Measurements from ENCODE around the gene NCAPH2.
A peak's percentile ranks its signal among the peaks of the same experiment; 100 is the strongest.

The NCAPH2 gene

GRCh38 chr22:50507991-50508884 is at the start of gene NCAPH2:
Gene NCAPH2, plus strand, starts transcription at chr22:50508224. Its CDS starts 114 bp downstream, at chr22:50508338.
- Mint-ChIP-seq H3K9me3 (no peaks in the 10 kb centered on the region), H3K36me3 (ENCODE audit: low read depth) (peaks cover 13% of the 10 kb centered on the region), H3K4me3 (peak within 1 kb of the TSS; percentile 93), H3K27ac (peak within 1 kb of the TSS; percentile 87), H3K27me3 (no peaks in the 10 kb centered on the region), H3K4me1 (peaks cover 27% of the 10 kb centered on the region)
- ATAC-seq (peak; percentile 61), DNase-seq (peak; percentile 99)

- H3K9me3 Mint-ChIP-seq = no peaks in the 10 kb centered on the region
- DNase-seq = no peak
- peaks cover 2% of the 10 kb centered on the region for H3K4me1 Mint-ChIP-seq
- H3K36me3 Mint-ChIP-seq (ENCODE audit: low read depth) = peaks cover 16% of the 10 kb centered on the region
- no peaks in the 10 kb centered on the region for H3K27me3 Mint-ChIP-seq
- no peak for ATAC-seq
- H3K27ac Mint-ChIP-seq = no peak overlapping the region
- H3K4me3 Mint-ChIP-seq = no peak overlapping the region
Observed at GRCh38 chr22:50459016-50459415, 49.0 kb upstream of the NCAPH2 start.

GRCh38 chr22:50459496-50460140 is 48.4 kb upstream of the NCAPH2 start:
- H3K4me1 Mint-ChIP-seq = no peaks in the 10 kb centered on the region
- H3K9me3 Mint-ChIP-seq = no peaks in the 10 kb centered on the region
- H3K36me3 Mint-ChIP-seq (ENCODE audit: low read depth) = peaks cover 13% of the 10 kb centered on the region
- DNase-seq (no peak), ATAC-seq (no peak)
- no peak overlapping the region for H3K27ac Mint-ChIP-seq
- no peaks in the 10 kb centered on the region for H3K27me3 Mint-ChIP-seq
- H3K4me3 Mint-ChIP-seq = no peak overlapping the region

GRCh38 chr22:50460938-50461337 is 47.1 kb upstream of the NCAPH2 start:
- Mint-ChIP-seq H3K27me3 (no peaks in the 10 kb centered on the region), H3K9me3 (no peaks in the 10 kb centered on the region), H3K36me3 (ENCODE audit: low read depth) (peaks cover 13% of the 10 kb centered on the region), H3K4me1 (no peaks in the 10 kb centered on the region), H3K27ac (no peak overlapping the region), H3K4me3 (no peak overlapping the region)
- DNase-seq = no peak
- no peak for ATAC-seq

- ATAC-seq = no peak
Observed at GRCh38 chr22:50461536-50461935, 46.5 kb upstream of the NCAPH2 start.

GRCh38 chr22:50461979-50462540 is 46.0 kb upstream of the NCAPH2 start:
- H3K9me3 Mint-ChIP-seq = no peaks in the 10 kb centered on the region
- ATAC-seq = no peak
- H3K36me3 Mint-ChIP-seq (ENCODE audit: low read depth) = peaks cover 21% of the 10 kb centered on the region
- no peak overlapping the region for H3K27ac Mint-ChIP-seq
- H3K4me3 Mint-ChIP-seq = no peak overlapping the region
- H3K27me3 Mint-ChIP-seq = no peaks in the 10 kb centered on the region
- no peak for DNase-seq
- peaks cover 4% of the 10 kb centered on the region for H3K4me1 Mint-ChIP-seq

More at GRCh38 chr22:50461536-50461935, 46.5 kb upstream of the NCAPH2 start:
- no peak overlapping the region for H3K27ac Mint-ChIP-seq
- H3K9me3 Mint-ChIP-seq = no peaks in the 10 kb centered on the region
- no peaks in the 10 kb centered on the region for H3K4me1 Mint-ChIP-seq
- H3K36me3 Mint-ChIP-seq (ENCODE audit: low read depth) = peaks cover 16% of the 10 kb centered on the region
- H3K27me3 Mint-ChIP-seq = no peaks in the 10 kb centered on the region
- DNase-seq = no peak
- H3K4me3 Mint-ChIP-seq = no peak overlapping the region

GRCh38 chr22:50463188-50463900 is 44.7 kb upstream of the NCAPH2 start:
- Mint-ChIP-seq H3K4me1 (peaks cover 9% of the 10 kb centered on the region), H3K9me3 (no peaks in the 10 kb centered on the region), H3K27ac (no peak overlapping the region), H3K36me3 (ENCODE audit: low read depth) (peaks cover 16% of the 10 kb centered on the region), H3K4me3 (no peak overlapping the region), H3K27me3 (no peaks in the 10 kb centered on the region)
- ATAC-seq (no peak), DNase-seq (no peak)

- Mint-ChIP-seq H3K27me3 (no peaks in the 10 kb centered on the region), H3K27ac (no peak overlapping the region), H3K4me1 (peaks cover 20% of the 10 kb centered on the region), H3K36me3 (ENCODE audit: low read depth) (peaks cover 16% of the 10 kb centered on the region), H3K9me3 (no peaks in the 10 kb centered on the region), H3K4me3 (no peak overlapping the region)
- ATAC-seq (no peak), DNase-seq (no peak)
Observed at GRCh38 chr22:50464451-50464850, 43.6 kb upstream of the NCAPH2 start.

GRCh38 chr22:50465066-50465930 is 42.7 kb upstream of the NCAPH2 start:
- no peaks in the 10 kb centered on the region for H3K9me3 Mint-ChIP-seq
- no peak overlapping the region for H3K27ac Mint-ChIP-seq
- peaks cover 28% of the 10 kb centered on the region for H3K4me1 Mint-ChIP-seq
- ATAC-seq (no peak), DNase-seq (no peak)
- H3K36me3 Mint-ChIP-seq (ENCODE audit: low read depth) = peaks cover 16% of the 10 kb centered on the region
- H3K4me3 Mint-ChIP-seq = no peak overlapping the region
- no peaks in the 10 kb centered on the region for H3K27me3 Mint-ChIP-seq

GRCh38 chr22:50467341-50467740 is 40.7 kb upstream of the NCAPH2 start:
- peaks cover 13% of the 10 kb centered on the region for H3K36me3 Mint-ChIP-seq (ENCODE audit: low read depth)
- H3K27me3 Mint-ChIP-seq = no peaks in the 10 kb centered on the region
- H3K9me3 Mint-ChIP-seq = no peaks in the 10 kb centered on the region
- DNase-seq (no peak), ATAC-seq (no peak)
- H3K4me1 Mint-ChIP-seq = peaks cover 48% of the 10 kb centered on the region
- no peak overlapping the region for H3K27ac Mint-ChIP-seq
- no peak overlapping the region for H3K4me3 Mint-ChIP-seq

- H3K27ac Mint-ChIP-seq = no peak overlapping the region
- ATAC-seq = no peak
- H3K4me1 Mint-ChIP-seq = peaks cover 54% of the 10 kb centered on the region
- H3K9me3 Mint-ChIP-seq = no peaks in the 10 kb centered on the region
- H3K27me3 Mint-ChIP-seq = no peaks in the 10 kb centered on the region
- H3K36me3 Mint-ChIP-seq (ENCODE audit: low read depth) = peaks cover 13% of the 10 kb centered on the region
- peak overlapping the region; percentile 17 for H3K4me3 Mint-ChIP-seq
- DNase-seq = no peak
Observed at GRCh38 chr22:50467773-50468440, 40.1 kb upstream of the NCAPH2 start.

GRCh38 chr22:50468626-50469025 is 39.4 kb upstream of the NCAPH2 start:
- no peak for DNase-seq
- Mint-ChIP-seq H3K4me3 (peak overlapping the region; percentile 62), H3K36me3 (ENCODE audit: low read depth) (peaks cover 13% of the 10 kb centered on the region), H3K9me3 (no peaks in the 10 kb centered on the region), H3K27me3 (no peaks in the 10 kb centered on the region), H3K4me1 (peaks cover 61% of the 10 kb centered on the region), H3K27ac (peak overlapping the region; percentile 93)
- no peak for ATAC-seq

Data from activated naive CD8-positive, alpha-beta T cell treated with anti-CD3 and anti-CD28 coated beads, Interleukin-2, amount 50 U/mL, for 24 hours (primary cell).